ENCODE results near the gene CDH18.

- TF ChIP-seq GATA3 (IDR thresholded peaks at IDR 0.05; ENCODE audit: low read depth, low read length), result no peak
- no peak for TF ChIP-seq GATA2 (IDR thresholded peaks at IDR 0.05; ENCODE audit: low read depth, low read length)
These were observed 197.1 kb downstream of the CDH18 start for GRCh38 chr5:19790829-19791466.
